ENCODE data around the gene HOXB6. TPM values are rescaled to one million over a fixed set of nuclear protein-coding genes. Genes with fewer than 3 reads are reported as not detected.

The HOXB6 gene
- total RNA-seq, 4 donors from 2014 or later, result 9.2 to 22.7 (median 15.5) TPM

GRCh38 chr17:48590607-48591161, 14.1 kb downstream of the HOXB6 start:
- no peak for TF ChIP-seq CTCF (IDR thresholded peaks at IDR 0.05)
- DNase-seq (ENCODE audit: low spot score) (no peak), ATAC-seq (ENCODE audit: low FRiP score) (no peak)

GRCh38 chr17:48589831-48590606, 14.8 kb downstream of the HOXB6 start, which contains the start of gene HOXB3:
Gene HOXB3 (minus strand): TSS chr17:48590241. CDS start chr17:48552474, 37,767 bp downstream.
- ATAC-seq (ENCODE audit: low FRiP score), result no peak
- no peak for DNase-seq (ENCODE audit: low spot score)
- TF ChIP-seq CTCF (IDR thresholded peaks at IDR 0.05), result no peak

GRCh38 chr17:48589060-48589830, 15.5 kb downstream of the HOXB6 start:
- DNase-seq (ENCODE audit: low spot score) (no peak), ATAC-seq (ENCODE audit: low FRiP score) (no peak)
- no peak for TF ChIP-seq CTCF (IDR thresholded peaks at IDR 0.05)

DNA sequence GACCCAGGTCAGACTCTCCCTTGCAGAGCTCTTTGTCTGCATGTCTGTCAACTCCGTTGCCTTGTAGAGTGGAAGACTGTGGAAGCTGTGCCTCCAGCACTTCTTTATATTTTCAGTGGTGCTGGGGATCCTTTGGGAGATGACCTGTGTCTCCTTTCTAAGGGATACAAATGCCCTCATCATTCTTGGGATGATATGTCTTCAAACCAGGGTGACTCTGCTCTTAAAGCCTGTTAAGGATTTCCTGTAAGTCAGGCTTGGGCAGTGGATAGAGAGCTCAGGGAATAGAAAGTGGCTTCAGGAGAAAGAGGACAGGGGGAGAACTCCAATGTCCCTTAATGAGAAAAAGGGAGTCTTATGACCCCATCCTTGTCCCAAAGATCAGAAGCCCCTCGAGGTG, 16.3 kb downstream of the HOXB6 start:
- DNase-seq (ENCODE audit: low spot score) (no peak), ATAC-seq (ENCODE audit: low FRiP score) (no peak)
- no peak for TF ChIP-seq CTCF (IDR thresholded peaks at IDR 0.05)

DNA sequence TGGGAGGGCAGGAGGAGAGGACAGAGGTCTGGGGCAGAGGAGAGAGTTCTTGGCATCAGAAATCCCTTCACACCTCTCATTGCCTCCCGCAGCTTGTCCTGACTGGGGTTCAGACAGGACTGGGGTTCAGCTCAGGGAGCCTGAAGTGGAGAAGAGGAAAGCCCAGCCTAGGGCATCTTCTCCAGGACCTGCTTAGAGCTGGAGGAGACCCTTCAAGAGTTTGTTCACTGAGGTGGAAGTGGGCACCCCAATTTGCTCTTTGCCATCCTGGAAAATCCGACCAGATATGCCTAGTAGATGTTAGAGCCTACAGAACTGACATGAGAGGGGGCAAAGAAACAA, 16.7 kb downstream of the HOXB6 start:
- no peak for TF ChIP-seq CTCF (IDR thresholded peaks at IDR 0.05)
- no peak for DNase-seq (ENCODE audit: low spot score)
- no peak for ATAC-seq (ENCODE audit: low FRiP score)

DNA sequence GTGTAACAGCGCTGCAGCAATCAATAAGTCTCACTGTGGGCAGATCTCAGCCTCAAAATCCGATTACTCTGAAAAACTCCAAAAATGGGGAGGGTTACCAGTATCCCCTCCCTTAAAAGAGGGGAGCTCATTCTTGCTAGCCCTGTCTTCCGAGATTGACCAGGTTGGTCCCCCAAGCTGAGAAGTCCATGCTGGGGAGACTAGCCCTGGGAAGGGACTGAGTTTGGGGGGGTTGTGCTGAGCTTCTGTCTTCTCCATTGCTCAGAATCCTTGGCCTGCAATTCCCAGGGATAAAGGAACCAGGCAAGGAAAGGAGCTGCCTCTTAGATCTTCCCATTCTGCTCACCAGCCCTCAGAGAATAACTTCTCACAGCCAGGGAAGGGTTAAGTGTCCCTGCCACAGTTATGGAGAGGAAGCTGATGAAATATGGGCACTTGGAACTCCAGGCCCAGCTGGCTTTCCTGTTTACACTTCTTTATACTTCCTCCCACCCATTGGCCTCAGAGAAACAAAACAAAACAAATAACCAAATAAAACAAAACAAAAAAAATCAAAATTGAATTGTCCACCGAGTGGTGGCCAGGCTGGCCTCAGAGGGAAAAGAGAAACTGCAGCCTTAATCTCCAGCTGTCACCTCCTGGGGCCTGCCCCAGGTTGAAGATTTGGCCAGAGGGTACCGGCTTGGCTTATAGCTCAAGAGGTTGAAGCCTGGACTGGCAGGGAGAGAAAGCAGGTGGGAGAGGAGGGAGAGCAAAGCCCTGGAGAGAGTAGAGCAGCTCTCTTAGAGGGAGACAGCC, 17.3 kb downstream of the HOXB6 start:
- no peak for ATAC-seq (ENCODE audit: low FRiP score)
- no peak for TF ChIP-seq CTCF (IDR thresholded peaks at IDR 0.05)
- no peak for DNase-seq (ENCODE audit: low spot score)

Measured in omental fat pad (tissue), 4 donors.